Measurements from ENCODE around the gene CX3CR1. TPM values are rescaled to one million over a fixed set of nuclear protein-coding genes. Genes with fewer than 3 reads are reported as not detected.

CX3CR1 gene
- total RNA-seq, 1 experiment from 2014 or later, result not detected

DNA sequence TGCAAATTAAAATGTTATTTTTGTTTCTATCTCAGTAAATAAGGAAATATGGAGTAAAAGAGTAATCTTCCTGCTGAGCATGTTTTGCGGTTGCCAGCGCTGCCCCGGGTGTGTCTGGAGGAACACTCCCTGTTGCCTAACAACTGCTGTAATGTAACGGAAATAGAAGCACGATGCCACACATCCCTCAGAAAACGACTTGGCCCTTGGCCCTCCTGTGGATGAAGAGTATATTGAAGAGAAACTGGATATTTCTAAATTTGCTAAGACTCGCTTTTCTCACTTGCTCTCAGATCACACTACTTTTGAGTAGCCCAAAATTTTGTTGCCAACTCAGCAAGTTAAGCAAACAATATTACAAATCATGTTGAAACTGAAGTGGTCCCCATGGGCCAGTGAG lies 18.9 kb downstream of the CX3CR1 start:
- Histone ChIP-seq H3K4me3 (ENCODE audit: low read length) (no peak overlapping the region), H3K4me2 (ENCODE audit: low read length) (no peak overlapping the region), H3K9me2 (replicated peaks; ENCODE audit: low read length) (no peaks in the 10 kb centered on the region), H3K27me3 (ENCODE audit: low read length) (peaks cover 67% of the 10 kb centered on the region), H3K27ac (ENCODE audit: low read length) (no peak overlapping the region), H4K20me1 (ENCODE audit: low read length) (no peaks in the 10 kb centered on the region), H3K9me3 (ENCODE audit: low read length) (no peaks in the 10 kb centered on the region), H3K79me2 (ENCODE audit: low read length) (no peaks in the 10 kb centered on the region), H2AFZ (ENCODE audit: low read length) (no peak overlapping the region), H3F3A (ENCODE audit: low read length, unreplicated experiment) (no peaks in the 10 kb centered on the region), H3K36me3 (ENCODE audit: low read depth, low read length) (no peaks in the 10 kb centered on the region), H3K4me1 (ENCODE audit: insufficient read depth, low read length) (peaks cover 13% of the 10 kb centered on the region; the same call in 1 of the 2 replicates), H3K9ac (ENCODE audit: low read length) (no peak overlapping the region)
- ChIA-PET POLR2A (ENCODE audit: unreplicated experiment) (no interaction called here), CTCF (no interaction called here)
- TF ChIP-seq, protein P1, sequence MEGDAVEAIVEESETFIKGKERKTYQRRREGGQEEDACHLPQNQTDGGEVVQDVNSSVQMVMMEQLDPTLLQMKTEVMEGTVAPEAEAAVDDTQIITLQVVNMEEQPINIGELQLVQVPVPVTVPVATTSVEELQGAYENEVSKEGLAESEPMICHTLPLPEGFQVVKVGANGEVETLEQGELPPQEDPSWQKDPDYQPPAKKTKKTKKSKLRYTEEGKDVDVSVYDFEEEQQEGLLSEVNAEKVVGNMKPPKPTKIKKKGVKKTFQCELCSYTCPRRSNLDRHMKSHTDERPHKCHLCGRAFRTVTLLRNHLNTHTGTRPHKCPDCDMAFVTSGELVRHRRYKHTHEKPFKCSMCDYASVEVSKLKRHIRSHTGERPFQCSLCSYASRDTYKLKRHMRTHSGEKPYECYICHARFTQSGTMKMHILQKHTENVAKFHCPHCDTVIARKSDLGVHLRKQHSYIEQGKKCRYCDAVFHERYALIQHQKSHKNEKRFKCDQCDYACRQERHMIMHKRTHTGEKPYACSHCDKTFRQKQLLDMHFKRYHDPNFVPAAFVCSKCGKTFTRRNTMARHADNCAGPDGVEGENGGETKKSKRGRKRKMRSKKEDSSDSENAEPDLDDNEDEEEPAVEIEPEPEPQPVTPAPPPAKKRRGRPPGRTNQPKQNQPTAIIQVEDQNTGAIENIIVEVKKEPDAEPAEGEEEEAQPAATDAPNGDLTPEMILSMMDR (conservative IDR thresholded peaks at IDR 0.05; ENCODE audit: low read depth, low read length), result peak; percentile 63
- TF ChIP-seq EZH2phosphoT487 (IDR thresholded peaks at IDR 0.05; ENCODE audit: borderline replicate concordance, low read length), result no peak
- intact Hi-C loops (cut with micrococcal nuclease), result loop anchor here (1.0 kb wide), 1 partner anchor 53 kb away; no protein-coding TSS in a partner anchor
- no TSS peak for BruUV-seq (replicated peaks)
- ATAC-seq (peak; percentile 99), DNase-seq (peak; percentile 92)

DNA sequence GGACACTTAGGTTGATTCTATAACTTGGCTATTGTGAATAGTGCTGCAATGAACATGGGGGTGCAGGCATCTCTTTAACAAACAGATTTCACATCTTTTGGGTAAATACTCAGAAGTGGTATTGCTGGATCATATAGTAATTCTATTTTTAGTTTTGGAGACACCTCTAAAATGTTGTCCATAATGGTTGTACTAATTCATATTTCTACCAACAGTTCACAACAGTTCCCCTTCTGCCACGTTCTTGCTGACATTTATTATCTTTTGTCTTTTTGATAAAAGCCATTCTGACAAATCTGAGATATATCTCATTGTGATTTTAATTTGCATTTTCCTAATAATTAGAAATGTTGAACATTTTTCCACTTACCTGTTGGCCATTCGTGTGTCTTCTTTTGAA lies 19.5 kb downstream of the CX3CR1 start:
- H3K9me3 ChIP-seq (ENCODE audit: low read length), result no peaks in the 10 kb centered on the region
- H3K36me3 ChIP-seq (ENCODE audit: low read depth, low read length), result no peaks in the 10 kb centered on the region
- H2AFZ ChIP-seq (ENCODE audit: low read length), result no peak overlapping the region
- no peaks in the 10 kb centered on the region for H3K9me2 ChIP-seq (replicated peaks; ENCODE audit: low read length)
- no peak overlapping the region for H3K4me3 ChIP-seq (ENCODE audit: low read length)
- no peak overlapping the region for H3K27ac ChIP-seq (ENCODE audit: low read length)
- no TSS peak for BruUV-seq (replicated peaks)
- no peak for ATAC-seq
- H3K9ac ChIP-seq (ENCODE audit: low read length), result no peak overlapping the region
- H3K79me2 ChIP-seq (ENCODE audit: low read length), result no peaks in the 10 kb centered on the region
- intact Hi-C loops (cut with micrococcal nuclease), result no loop called here
- H4K20me1 ChIP-seq (ENCODE audit: low read length), result no peaks in the 10 kb centered on the region
- ChIA-PET POLR2A (ENCODE audit: unreplicated experiment) (no interaction called here), CTCF (no interaction called here)
- no peaks in the 10 kb centered on the region for H3F3A ChIP-seq (ENCODE audit: low read length, unreplicated experiment)
- H3K4me2 ChIP-seq (ENCODE audit: low read length), result no peak overlapping the region
- peaks cover 60% of the 10 kb centered on the region for H3K27me3 ChIP-seq (ENCODE audit: low read length)
- no peak for DNase-seq
- TF ChIP-seq EZH2phosphoT487 (IDR thresholded peaks at IDR 0.05; ENCODE audit: borderline replicate concordance, low read length) (no peak), EZH2 (IDR thresholded peaks at IDR 0.05; ENCODE audit: low read length, unreplicated experiment) (no peak)
- TF ChIP-seq, protein P1 (conservative IDR thresholded peaks at IDR 0.05; ENCODE audit: low read depth, low read length), result no peak
- peaks cover 19% of the 10 kb centered on the region for H3K4me1 ChIP-seq (ENCODE audit: insufficient read depth, low read length)

DNA sequence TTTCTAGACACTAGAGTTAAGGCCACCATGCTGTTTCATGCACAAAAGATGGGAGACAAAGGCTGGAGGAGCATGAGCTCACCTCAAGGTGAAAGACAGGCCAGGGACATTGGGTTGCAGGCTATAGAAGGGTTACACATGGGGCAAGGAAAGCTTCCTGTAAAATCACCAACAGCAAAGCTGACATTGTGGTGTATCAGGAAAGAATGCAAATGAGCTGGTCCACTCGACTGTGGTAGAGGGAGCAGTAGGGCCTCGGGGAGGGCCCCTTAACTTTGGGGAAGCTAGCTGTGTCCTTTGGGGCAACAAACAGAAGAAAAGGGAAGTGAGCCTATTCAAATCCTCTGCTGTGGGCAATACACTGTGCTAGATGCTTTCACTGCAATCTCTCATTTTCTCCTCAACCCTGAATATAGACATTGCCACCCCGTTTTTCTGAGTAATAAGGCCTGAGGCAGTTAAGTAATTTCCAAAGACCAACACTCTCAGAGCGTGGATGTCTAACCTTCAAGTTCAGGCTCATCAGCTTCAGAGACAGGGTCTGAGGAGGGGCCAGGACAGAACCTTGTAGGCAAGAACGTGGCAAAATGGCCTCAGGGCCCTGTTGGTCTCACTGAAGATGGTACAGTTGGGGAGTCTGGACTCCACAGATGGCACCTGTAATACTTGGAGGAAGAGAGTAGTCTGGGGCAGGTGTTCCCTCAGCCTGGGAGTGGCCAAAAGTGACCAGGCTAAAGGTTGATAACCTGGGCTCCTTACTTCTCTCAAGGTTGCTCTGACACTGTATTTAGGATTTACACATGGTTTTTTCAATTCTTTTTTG lies 24.1 kb downstream of the CX3CR1 start:
- Histone ChIP-seq H3F3A (ENCODE audit: low read length, unreplicated experiment) (no peaks in the 10 kb centered on the region), H3K27ac (ENCODE audit: low read length) (no peak overlapping the region), H3K4me3 (ENCODE audit: low read length) (no peak overlapping the region), H3K4me2 (ENCODE audit: low read length) (no peak overlapping the region), H3K9ac (ENCODE audit: low read length) (no peak overlapping the region), H4K20me1 (ENCODE audit: low read length) (no peaks in the 10 kb centered on the region), H2AFZ (ENCODE audit: low read length) (no peak overlapping the region), H3K36me3 (ENCODE audit: low read depth, low read length) (no peaks in the 10 kb centered on the region), H3K79me2 (ENCODE audit: low read length) (no peaks in the 10 kb centered on the region), H3K4me1 (ENCODE audit: insufficient read depth, low read length) (peaks cover 18% of the 10 kb centered on the region), H3K9me2 (replicated peaks; ENCODE audit: low read length) (no peaks in the 10 kb centered on the region), H3K9me3 (ENCODE audit: low read length) (no peaks in the 10 kb centered on the region), H3K27me3 (ENCODE audit: low read length) (peaks cover 52% of the 10 kb centered on the region)
- ATAC-seq (no peak), DNase-seq (no peak)
- BruUV-seq (replicated peaks), result no TSS peak
- intact Hi-C loops (cut with micrococcal nuclease), result no loop called here
- ChIA-PET CTCF (no interaction called here), POLR2A (ENCODE audit: unreplicated experiment) (no interaction called here)
- TF ChIP-seq EZH2phosphoT487 (IDR thresholded peaks at IDR 0.05; ENCODE audit: borderline replicate concordance, low read length) (no peak), EZH2 (IDR thresholded peaks at IDR 0.05; ENCODE audit: low read length, unreplicated experiment) (no peak)
- TF ChIP-seq, protein P1 (conservative IDR thresholded peaks at IDR 0.05; ENCODE audit: low read depth, low read length), result no peak
